ENCODE results near the gene HOOK1. TPM values are rescaled to one million over a fixed set of nuclear protein-coding genes. Genes with fewer than 3 reads are reported as not detected.
A peak's percentile ranks its signal among the peaks of the same experiment; 100 is the strongest.

The HOOK1 gene
- total RNA-seq, 1 experiment from 2014 or later: 33.8 TPM

GRCh38 chr1:59814901-59815825, at the start of gene HOOK1 (continued):
- TF ChIP-seq ARID4B (CRISPR knock-in tag; IDR thresholded peaks at IDR 0.05; ENCODE audit: borderline replicate concordance): peak; percentile 56; the same call in 1 of the 2 replicates
- 0 out of 2 replicates have a peak, but pooled peaks have one; percentile 18 for TF ChIP-seq E2F1 (CRISPR knock-in tag; IDR thresholded peaks at IDR 0.05)
- no peak for TF ChIP-seq ATF6 (CRISPR knock-in tag; IDR thresholded peaks at IDR 0.05)
- no peak for TF ChIP-seq USF2 (CRISPR knock-in tag; IDR thresholded peaks at IDR 0.05)
- no peak for TF ChIP-seq MLX (CRISPR knock-in tag; IDR thresholded peaks at IDR 0.05)
- TF ChIP-seq E2F4 (CRISPR knock-in tag; IDR thresholded peaks at IDR 0.05; ENCODE audit: borderline replicate concordance, low read depth): no peak
- TF ChIP-seq SP1 (CRISPR knock-in tag; conservative IDR thresholded peaks at IDR 0.05): no peak
- no peak for TF ChIP-seq SMAD3 (CRISPR knock-in tag; IDR thresholded peaks at IDR 0.05; ENCODE audit: borderline replicate concordance)
- TF ChIP-seq TCF7 (CRISPR knock-in tag; IDR thresholded peaks at IDR 0.05; ENCODE audit: low read depth): no peak; the same call in 1 of the 2 replicates
- no peak for TF ChIP-seq ATF1 (CRISPR knock-in tag; IDR thresholded peaks at IDR 0.05)
- no peak for TF ChIP-seq GTF2I (CRISPR knock-in tag; conservative IDR thresholded peaks at IDR 0.05)
- TF ChIP-seq ZBTB21 (CRISPR knock-in tag; IDR thresholded peaks at IDR 0.05; ENCODE audit: borderline replicate concordance): no peak
- TF ChIP-seq ZNF532 (CRISPR knock-in tag; IDR thresholded peaks at IDR 0.05; ENCODE audit: borderline replicate concordance): peak; percentile 7; the same call in 1 of the 2 replicates
- peak; percentile 85 for TF ChIP-seq MAX (CRISPR knock-in tag; IDR thresholded peaks at IDR 0.05)
- TF ChIP-seq FOXP4 (CRISPR knock-in tag; IDR thresholded peaks at IDR 0.05): peak; percentile 83
- no peak for TF ChIP-seq ZSCAN18 (CRISPR knock-in tag; IDR thresholded peaks at IDR 0.05)
- TF ChIP-seq NFE2L1 (CRISPR knock-in tag; IDR thresholded peaks at IDR 0.05): peak; percentile 54; the same call in 1 of the 2 replicates
